Activated CD4-positive, CD25-positive, alpha-beta regulatory T cell (primary cell): ENCODE measurements around the gene LIFR.
"Not testable (repeated sequence)": the region's sequence is repeated elsewhere in the genome, so short reads cannot be mapped to it uniquely, and the experiment has no call there.

Experiments used
- DNase-seq, 4 experiments: peaks; one replicate each; lab custom pipeline; 2025; lab: John Stamatoyannopoulos, UW

The LIFR gene

GRCh38 chr5:38556599-38557307 is at the start of gene LIFR:
TSS of gene LIFR (minus strand) at chr5:38556646. CDS start at chr5:38530647, 25,999 bp downstream.
- DNase-seq = no peak

GRCh38 chr5:38605610-38606009 is 49.2 kb upstream of the LIFR start:
- DNase-seq = no peak

- DNase-seq = no peak
Measured at GRCh38 chr5:38603691-38604090, 47.2 kb upstream of the LIFR start.

- DNase-seq = no peak
Measured at GRCh38 chr5:38602641-38603040, 46.2 kb upstream of the LIFR start.

GRCh38 chr5:38601863-38602298 is 45.4 kb upstream of the LIFR start:
- no peak for DNase-seq

- DNase-seq = no peak
Measured at GRCh38 chr5:38601133-38601862, 44.9 kb upstream of the LIFR start.

- no peak for DNase-seq
Measured at GRCh38 chr5:38600329-38601045, 44.0 kb upstream of the LIFR start.

- DNase-seq = not testable (repeated sequence)
Measured at GRCh38 chr5:38599751-38600150, 43.3 kb upstream of the LIFR start.

GRCh38 chr5:38598994-38599617 is 42.7 kb upstream of the LIFR start:
- DNase-seq = no peak

- no peak for DNase-seq
Measured at GRCh38 chr5:38598296-38598993, 42.0 kb upstream of the LIFR start.

- no peak for DNase-seq
Measured at GRCh38 chr5:38596981-38597380, 40.5 kb upstream of the LIFR start.

GRCh38 chr5:38595132-38595745 is 38.8 kb upstream of the LIFR start:
- DNase-seq = no peak

GRCh38 chr5:38593959-38594358 is 37.5 kb upstream of the LIFR start:
- DNase-seq = no peak

- no peak for DNase-seq
Measured at GRCh38 chr5:38591523-38591849, 35.0 kb upstream of the LIFR start.

- DNase-seq = no peak
Measured at GRCh38 chr5:38590838-38591522, 34.5 kb upstream of the LIFR start.

- DNase-seq = no peak
Measured at GRCh38 chr5:38589629-38590028, 33.2 kb upstream of the LIFR start.

GRCh38 chr5:38585816-38586215 is 29.4 kb upstream of the LIFR start:
- DNase-seq = no peak

- no peak for DNase-seq
Measured at GRCh38 chr5:38583500-38583899, 27.1 kb upstream of the LIFR start.

- no peak for DNase-seq
Measured at GRCh38 chr5:38582975-38583319, 26.5 kb upstream of the LIFR start.

- DNase-seq = no peak
Measured at GRCh38 chr5:38582293-38582974, 26.0 kb upstream of the LIFR start.
